GM21367 (cell line): ENCODE results near the gene TBC1D16.
"Not testable (repeated sequence)": the region's sequence is repeated elsewhere in the genome, so short reads cannot be mapped to it uniquely, and the experiment has no call there.

Source experiments
- ATAC-seq: cut with Tn5 transposase; IDR thresholded peaks from one replicate; pipeline ENCODE4 v1.9.1; 2021; ENCODE audit not compliant: unreplicated experiment

TBC1D16 gene

DNA sequence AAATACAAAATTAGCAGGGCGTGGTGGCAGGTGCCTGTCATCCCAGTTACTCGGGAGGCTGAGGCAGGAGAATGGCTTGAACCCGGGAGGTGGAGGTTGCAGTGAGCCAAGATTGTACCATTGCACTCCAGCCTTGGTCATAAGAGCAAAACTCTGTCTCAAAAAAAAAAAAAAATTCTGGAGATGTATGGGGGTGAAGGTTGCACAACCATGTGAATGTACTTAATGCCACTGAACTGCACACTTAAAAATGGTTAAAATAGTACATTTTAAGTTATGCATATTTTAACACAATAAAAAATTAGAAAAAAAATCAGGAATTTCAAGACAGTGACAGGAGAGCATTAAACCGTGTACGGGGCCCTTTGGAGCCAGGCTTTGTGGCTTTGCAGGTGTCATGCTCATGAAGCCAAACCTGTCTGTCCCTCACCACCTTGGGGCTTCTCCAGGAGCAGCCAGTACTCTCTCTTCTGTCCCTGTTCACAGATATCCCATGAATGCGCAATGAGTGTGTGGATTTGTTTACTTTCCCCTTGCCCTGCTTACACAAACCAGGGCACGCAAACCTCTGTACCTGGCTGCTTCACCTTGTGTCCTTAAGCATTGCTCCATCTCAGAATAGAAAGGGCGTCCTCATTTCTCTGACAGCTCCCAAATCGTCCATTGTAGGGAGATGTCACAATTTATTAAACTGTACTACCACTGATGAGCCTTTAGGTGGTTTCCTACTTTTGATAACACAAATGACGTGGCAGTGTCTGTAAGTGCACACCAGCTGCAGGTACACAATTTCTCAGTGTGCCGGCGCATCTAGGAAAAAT is 138.2 kb downstream of the TBC1D16 start:
- ATAC-seq = no peak

DNA sequence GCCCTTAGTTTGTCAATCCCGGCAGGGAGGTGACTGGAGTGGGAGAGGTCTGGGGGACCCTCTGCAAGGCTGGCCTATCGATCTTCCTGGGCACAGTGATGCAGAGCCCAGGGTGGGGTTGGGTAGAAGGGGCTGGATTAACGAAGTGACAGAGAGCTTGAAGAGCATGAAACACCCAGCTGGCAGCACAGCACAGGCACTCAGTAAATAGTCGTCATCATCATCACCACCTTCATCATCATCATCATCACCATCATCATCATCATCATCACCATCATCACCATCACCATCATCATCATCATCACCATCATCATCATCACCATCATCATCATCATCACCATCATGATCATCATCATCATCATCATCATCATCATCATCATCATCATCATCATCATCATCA is 142.2 kb downstream of the TBC1D16 start:
- not testable (repeated sequence) for ATAC-seq

DNA sequence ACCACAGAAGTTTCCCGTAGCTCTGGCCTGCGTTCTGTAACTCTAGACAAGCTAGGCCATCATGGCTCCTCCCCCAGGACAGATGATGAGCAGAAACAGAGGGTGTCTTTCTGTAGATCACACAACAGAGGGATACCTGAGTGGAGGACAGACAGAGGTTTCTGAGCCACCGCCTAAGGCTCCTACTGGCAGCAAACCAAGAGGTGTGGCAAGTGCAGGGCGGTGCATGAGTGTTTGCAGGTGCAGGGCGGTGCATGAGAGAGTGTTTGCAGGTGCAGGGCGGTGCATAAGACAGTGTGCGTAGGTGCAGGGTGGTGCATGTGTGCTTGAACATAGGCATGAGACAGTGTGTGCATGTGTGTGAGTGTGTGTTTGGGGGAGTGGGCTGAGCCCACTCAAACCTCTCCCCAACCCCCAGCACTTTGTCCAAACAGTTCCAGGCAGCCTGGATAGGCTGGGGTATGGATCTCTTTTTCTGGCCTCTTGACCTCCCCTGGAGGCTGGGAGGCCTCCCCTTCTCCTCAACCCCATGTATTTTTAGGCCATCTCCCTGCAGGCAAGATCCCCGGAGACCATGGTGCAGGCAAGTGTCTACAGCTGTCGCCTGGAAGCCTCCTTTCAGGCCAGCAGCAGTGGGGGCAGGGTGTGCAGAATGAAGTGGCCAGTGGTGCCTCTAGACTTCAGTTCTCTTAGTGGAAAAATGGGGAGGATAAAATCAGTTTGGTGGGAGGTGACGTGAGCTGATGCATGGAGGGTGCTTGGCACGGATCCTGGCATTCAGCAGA is 143.0 kb downstream of the TBC1D16 start:
- no peak for ATAC-seq

- no peak for ATAC-seq
These were observed 144.4 kb downstream of the TBC1D16 start for GRCh38 chr17:79891113-79891730.

DNA sequence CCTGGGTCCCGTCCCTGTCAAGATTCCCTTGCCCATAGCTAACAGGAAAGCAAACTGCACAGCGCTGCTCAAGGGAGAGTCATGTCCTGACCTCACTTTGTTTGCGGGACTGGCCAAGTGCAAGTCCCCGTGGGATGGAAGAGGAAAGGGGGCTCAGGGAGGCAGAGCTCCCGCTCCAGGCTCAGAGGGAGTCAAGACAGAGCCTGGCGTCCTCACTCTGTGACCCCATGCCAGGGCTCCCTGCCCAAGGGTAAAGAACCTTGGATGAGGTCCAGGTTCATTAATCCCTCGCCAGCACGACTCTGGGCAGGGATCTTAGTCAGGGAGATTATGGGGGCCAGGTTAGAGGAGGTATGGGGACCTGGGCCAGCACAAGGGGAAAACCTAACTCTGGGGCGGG is 145.0 kb downstream of the TBC1D16 start:
- no peak for ATAC-seq

DNA sequence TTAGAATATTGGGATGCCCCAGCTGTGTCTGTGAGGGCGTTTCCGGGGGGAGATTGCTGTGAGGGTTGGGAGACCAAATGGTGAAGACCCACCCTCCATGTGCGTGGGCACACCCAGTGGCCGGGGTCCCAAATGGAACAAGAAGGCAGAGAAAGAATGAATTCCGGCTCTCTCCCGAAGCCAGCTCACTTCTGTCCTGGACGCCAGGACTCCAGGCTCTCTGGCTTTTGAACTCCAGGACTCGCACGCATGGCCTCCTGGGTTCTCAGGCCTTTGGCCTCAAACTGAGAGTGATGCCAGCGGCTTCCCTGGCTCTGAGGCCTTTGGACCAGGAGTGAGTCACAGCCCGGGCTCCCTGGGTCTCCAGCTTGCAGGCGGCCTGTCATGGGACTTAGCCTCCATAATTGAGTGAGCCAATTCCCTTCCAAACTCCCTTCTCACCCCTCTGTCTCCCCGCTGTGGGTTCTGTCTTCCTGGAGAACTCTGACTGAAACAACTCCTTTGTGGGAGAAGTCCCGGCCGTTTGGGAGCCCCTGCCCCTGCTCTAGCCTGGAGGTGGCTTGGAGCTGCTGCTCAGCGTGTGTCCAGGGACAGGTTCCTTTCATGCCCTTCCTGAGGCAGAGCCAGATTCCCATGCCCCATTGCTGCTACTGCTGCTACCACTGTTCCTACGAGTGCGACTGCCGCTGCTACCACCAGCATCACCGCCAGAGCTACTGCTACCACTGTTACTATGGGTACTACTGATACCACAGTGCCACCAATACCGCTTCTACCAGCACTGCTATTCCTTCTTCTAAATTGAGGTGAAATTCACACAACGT is 146.6 kb downstream of the TBC1D16 start:
- ATAC-seq = no peak

DNA sequence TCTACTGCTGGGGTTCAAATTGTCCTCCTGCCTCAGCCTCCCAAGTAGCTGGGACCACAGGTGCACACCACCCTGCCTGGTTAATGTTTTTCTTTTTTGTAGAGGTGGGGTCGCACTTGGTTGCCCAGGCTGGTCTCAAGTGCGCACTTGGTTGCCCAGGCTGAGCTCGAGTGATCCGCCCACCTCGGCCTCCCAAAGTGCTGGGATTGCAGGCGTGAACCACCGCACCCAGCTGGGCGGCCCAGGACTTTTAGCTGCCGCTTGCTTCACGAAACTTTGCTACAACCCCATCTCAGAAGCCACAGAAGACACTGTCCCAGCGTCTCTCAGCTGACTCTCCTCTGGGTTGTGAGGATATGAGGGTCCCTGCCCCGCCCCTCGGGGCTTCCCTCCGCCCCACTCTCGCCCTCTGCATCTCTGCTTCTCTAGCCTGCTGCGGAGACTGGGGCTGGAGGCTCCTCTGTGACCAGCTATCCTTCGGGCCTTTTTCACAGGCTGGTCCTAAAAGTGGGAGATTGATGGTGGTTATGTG is 147.6 kb downstream of the TBC1D16 start:
- ATAC-seq = no peak

GRCh38 chr17:79887451-79887991 is 148.2 kb downstream of the TBC1D16 start:
- ATAC-seq = no peak

DNA sequence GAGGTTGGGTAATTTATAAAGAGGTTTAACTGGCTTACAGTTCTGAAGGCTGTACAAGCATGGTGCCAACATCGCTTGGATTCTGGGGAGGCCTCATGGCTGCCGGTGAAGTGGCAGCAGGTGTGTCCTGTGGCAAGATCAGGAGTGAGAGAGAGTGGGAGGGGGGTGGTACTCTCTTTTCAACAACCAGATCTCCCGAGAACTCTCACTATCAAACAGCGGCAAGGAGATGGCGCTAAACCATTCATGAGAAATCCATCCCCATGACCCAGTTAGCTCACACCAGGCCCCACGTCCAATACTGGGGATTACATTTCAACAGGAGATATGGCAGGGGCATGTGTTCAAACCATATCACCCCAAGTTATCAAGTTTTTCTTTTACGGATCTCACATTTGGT is 152.5 kb downstream of the TBC1D16 start:
- no peak for ATAC-seq
